GM12801 (cell line): ENCODE measurements around the gene ZNF775.

ENCODE experiments used
- CTCF ChIP-seq: IDR thresholded peaks from one replicate; pipeline ENCODE4 v1.5.1; 2011; ENCODE audit warnings: control low read depth; ENCODE audit not compliant: insufficient read length; ENCODE audit errors: extremely low read depth

ZNF775 gene

GRCh38 chr7:150335108-150335773 is 43.9 kb upstream of the ZNF775 start:
- no peak for TF ChIP-seq CTCF

GRCh38 chr7:150335774-150336112 is 43.4 kb upstream of the ZNF775 start:
- no peak for TF ChIP-seq CTCF

GRCh38 chr7:150336746-150337145 is 42.4 kb upstream of the ZNF775 start:
- no peak for TF ChIP-seq CTCF

GRCh38 chr7:150337179-150337578 is 42.0 kb upstream of the ZNF775 start:
- TF ChIP-seq CTCF, result no peak

GRCh38 chr7:150337659-150338081 is 41.5 kb upstream of the ZNF775 start:
- no peak for TF ChIP-seq CTCF

GRCh38 chr7:150338166-150338829 is 40.8 kb upstream of the ZNF775 start:
- no peak for TF ChIP-seq CTCF

- TF ChIP-seq CTCF, result no peak
Measured at GRCh38 chr7:150339409-150339809, 39.7 kb upstream of the ZNF775 start.
